NCI-H1694 treated with DMSO at 0.1 percent for 48 hours (cell line): ENCODE data around the gene APOC4.
"Not testable (repeated sequence)": the region's sequence is repeated elsewhere in the genome, so short reads cannot be mapped to it uniquely, and the experiment has no call there.

Source experiments
- DNase-seq: peaks from one replicate; lab custom pipeline; 2025; lab: John Stamatoyannopoulos, UW

Gene APOC4, protein sequence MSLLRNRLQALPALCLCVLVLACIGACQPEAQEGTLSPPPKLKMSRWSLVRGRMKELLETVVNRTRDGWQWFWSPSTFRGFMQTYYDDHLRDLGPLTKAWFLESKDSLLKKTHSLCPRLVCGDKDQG

GRCh38 chr19:44942067-44942571 is at the start of gene APOC4:
TSS of gene APOC4 (plus strand) at chr19:44942237. CDS start at chr19:44942278, 41 bp downstream.
- no peak for DNase-seq

DNA sequence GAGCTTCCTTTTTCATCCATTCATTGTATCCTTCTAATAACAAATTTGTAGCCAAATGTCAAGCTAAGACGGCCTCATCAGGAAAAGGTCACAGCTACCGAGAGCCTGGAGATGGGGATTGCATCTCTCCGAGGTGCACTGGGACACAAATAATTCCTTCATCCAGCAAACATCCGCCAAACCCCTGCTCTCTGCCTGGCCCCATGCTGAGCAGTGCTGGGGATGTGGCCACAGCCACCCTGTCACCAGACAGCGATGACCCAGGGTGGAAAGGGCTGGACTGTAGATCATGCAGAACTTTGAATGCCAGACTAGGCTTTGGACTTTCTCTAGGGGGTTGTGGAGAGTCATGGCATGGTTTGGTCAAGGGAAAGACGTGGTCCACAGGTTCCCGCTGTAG is 49.1 kb upstream of the APOC4 start:
- no peak for DNase-seq

DNA sequence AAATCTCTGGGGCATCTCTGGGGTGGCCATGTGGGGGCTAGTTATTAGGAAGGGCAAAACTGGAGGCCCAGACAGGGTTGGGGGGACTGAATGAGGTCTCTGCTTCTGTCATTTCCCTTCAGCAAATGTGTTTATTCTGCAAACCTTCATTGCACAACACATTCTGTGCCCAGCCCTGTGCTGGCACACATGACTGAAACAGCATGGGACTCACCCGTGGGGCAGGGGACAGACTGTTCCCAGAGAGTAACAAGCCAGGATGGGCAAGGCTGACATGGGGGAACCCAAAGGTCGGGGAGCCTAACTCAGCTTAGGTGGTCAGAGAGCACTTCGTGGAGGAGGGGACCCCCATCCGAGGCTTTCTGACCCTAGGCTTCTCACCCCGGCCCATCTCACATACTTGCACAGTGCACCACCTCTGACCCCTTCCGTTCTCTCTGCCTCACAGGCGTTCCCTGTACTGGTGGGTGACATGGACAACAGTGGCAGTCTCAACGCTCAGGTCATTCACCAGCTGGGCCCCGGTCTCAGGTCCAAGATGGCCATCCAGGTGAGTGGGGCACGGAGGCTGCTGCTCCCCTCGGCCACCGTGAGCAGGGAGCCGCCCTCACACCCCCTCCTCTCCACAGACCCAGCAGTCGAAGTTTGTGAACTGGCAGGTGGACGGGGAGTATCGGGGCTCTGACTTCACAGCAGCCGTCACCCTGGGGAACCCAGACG is 48.5 kb upstream of the APOC4 start:
- DNase-seq, result no peak

DNA sequence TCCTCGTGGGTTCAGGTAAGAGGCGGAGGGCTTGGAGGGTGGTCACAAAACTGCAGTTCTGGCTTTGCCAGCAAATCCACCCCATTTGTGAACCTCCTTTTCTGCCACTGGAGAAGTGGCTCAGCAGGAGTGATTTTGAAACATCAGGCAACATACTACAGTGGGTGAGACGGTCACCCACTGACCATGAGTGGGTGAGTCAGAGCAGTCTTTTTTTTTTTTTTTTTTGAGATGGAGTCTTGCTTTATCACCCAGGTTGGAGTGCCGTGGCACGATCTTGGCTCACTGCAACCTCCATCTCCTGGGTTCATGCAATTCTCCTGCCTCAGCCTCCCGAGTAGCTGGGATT is 48.0 kb upstream of the APOC4 start:
- DNase-seq, result no peak

- no peak for DNase-seq
Measured at GRCh38 chr19:44894946-44895345, 47.1 kb upstream of the APOC4 start.

GRCh38 chr19:44897835-44898234 is 44.2 kb upstream of the APOC4 start:
- no peak for DNase-seq

DNA sequence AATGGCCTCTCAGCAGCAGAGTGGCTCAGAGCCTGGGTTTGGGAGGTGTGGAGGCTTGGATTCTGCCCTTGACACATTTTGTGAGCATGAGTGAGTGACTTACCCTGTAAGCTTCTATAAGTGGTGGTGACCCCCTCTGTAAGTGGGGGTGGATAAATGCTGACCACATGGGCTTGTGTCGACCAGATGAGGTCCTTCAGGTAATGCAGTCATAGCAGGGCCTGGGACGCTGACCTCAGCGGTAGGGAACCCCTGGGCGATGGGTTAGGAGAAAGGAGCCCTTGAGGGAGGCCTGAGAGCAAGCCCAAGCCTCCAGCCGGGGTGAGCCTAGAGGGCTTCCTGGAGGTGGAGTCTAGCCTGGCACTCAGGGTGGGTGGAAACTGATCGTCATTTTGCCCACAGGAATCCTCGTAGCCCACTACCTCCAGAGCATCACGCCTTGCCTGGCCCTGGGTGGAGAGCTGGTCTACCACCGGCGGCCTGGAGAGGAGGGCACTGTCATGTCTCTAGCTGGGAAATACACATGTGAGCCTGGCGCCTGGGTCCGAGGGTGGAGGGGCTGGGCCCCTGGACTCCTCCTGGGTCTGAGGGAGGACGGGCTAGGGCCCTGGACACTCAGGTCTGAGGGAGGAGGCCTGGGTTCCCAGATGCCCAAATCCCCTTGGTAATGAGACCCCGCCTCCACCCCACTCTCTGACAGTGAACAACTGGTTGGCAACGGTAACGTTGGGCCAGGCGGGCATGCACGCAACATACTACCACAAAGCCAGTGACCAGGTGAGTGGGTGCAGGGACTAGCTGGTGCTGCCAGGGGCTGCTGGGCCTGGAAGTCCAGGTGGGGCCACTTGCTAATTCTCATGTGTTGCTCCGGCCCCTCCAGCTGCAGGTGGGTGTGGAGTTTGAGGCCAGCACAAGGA is 41.5 kb upstream of the APOC4 start:
- DNase-seq, result no peak

GRCh38 chr19:44903216-44903601 is 38.8 kb upstream of the APOC4 start:
- DNase-seq, result no peak

DNA sequence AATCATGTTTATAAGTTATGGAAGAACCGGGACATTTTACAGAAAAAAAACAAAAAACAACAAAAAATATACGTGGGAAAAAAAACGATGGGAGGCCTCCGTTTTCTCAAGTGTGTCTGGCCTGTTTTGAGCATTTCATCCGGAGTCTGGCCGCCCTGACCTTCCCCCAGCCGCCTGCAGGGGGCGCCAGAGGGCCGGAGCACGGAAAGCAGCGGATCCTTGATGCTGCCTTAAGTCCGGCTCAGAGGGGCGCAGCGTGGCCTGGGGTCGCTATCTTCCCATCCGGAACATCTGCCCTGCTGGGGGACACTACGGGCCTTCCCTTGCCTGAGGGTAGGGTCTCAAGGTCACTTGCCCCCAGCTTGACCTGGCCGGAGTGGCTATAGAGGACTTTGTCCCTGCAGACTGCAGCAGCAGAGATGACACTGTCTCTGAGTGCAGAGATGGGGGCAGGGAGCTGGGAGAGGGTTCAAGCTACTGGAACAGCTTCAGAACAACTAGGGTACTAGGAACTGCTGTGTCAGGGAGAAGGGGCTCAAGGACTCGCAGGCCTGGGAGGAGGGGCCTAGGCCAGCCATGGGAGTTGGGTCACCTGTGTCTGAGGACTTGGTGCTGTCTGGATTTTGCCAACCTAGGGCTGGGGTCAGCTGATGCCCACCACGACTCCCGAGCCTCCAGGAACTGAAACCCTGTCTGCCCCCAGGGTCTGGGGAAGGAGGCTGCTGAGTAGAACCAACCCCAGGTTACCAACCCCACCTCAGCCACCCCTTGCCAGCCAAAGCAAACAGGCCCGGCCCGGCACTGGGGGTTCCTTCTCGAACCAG is 38.2 kb upstream of the APOC4 start:
- peak; percentile 33 for DNase-seq

GRCh38 chr19:44904426-44904994 is 37.5 kb upstream of the APOC4 start:
- no peak for DNase-seq

GRCh38 chr19:44905437-44906160 is 36.4 kb upstream of the APOC4 start, which contains the start of gene APOE:
TSS of gene APOE (plus strand) at chr19:44905796. CDS start at chr19:44906625, 829 bp downstream.
- no peak for DNase-seq

DNA sequence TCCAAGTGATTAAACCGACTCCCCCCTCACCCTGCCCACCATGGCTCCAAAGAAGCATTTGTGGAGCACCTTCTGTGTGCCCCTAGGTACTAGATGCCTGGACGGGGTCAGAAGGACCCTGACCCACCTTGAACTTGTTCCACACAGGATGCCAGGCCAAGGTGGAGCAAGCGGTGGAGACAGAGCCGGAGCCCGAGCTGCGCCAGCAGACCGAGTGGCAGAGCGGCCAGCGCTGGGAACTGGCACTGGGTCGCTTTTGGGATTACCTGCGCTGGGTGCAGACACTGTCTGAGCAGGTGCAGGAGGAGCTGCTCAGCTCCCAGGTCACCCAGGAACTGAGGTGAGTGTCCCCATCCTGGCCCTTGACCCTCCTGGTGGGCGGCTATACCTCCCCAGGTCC is 34.4 kb upstream of the APOC4 start:
- DNase-seq, result no peak

GRCh38 chr19:44908074-44908835 is 33.8 kb upstream of the APOC4 start:
- DNase-seq, result no peak

DNA sequence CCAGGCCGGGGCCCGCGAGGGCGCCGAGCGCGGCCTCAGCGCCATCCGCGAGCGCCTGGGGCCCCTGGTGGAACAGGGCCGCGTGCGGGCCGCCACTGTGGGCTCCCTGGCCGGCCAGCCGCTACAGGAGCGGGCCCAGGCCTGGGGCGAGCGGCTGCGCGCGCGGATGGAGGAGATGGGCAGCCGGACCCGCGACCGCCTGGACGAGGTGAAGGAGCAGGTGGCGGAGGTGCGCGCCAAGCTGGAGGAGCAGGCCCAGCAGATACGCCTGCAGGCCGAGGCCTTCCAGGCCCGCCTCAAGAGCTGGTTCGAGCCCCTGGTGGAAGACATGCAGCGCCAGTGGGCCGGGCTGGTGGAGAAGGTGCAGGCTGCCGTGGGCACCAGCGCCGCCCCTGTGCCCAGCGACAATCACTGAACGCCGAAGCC is 33.2 kb upstream of the APOC4 start:
- no peak for DNase-seq

- no peak for DNase-seq
Measured at GRCh38 chr19:44909775-44910174, 32.3 kb upstream of the APOC4 start.

GRCh38 chr19:44911896-44912295 is 30.1 kb upstream of the APOC4 start:
- not testable (repeated sequence) for DNase-seq

GRCh38 chr19:44912854-44913253 is 29.2 kb upstream of the APOC4 start:
- no peak for DNase-seq

GRCh38 chr19:44913512-44914432 is 28.3 kb upstream of the APOC4 start:
- not testable (repeated sequence) for DNase-seq
